Mammary epithelial cell (primary cell): Measurements from ENCODE around the gene SEMA4D.

ENCODE experiments used
- EZH2 ChIP-seq: IDR thresholded peaks from 2 replicates; pipeline ENCODE4 v1.6.1; 2012; ENCODE audit warnings: low read length, inconsistent platforms, borderline replicate concordance
- TF ChIP-seq, protein P1 (sequence below), 2 donors: IDR thresholded peaks in 1 of 2; conservative IDR thresholded peaks in 1 of 2; 2 replicates each; pipeline ENCODE4 v1.5.1; 2011 to 2012; ENCODE audit warnings: inconsistent platforms in 2 of 2, low read length in 2 of 2, mild to moderate bottlenecking in 2 of 2, control low read depth in 1 of 2, low read depth in 1 of 2; ENCODE audit not compliant: insufficient read depth in 1 of 2; ENCODE audit errors: extremely low read depth in 1 of 2

DNA sequence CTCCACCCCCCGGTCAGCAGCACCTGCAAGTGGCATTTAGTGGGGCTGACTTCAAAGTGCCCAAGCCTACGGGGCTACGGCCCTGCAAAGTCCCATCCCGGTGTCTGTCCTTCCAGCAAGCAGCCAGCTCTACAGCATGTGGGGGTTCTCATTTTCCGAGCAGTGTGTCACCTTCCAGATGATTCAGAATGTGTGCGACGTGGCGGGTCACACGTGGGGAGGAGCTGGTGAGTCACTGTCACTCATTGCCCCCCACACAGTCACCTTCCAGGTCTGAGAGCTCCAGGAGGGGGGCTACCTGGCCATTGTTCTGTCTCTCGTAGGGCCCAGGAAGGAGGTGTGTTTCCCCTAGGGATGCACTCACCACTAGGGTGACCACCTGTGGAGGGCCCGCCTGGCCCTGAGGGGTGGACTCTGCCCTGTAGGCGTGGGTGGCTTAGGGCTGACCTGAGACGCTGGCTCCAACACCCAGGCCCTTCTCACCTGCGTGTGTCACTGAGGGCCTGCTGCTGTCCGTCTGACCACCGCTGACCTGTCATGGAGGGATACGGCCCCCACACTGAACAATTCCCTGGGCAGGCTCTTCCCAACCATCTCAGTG, 70.2 kb downstream of the SEMA4D start:
- TF ChIP-seq, protein P1, sequence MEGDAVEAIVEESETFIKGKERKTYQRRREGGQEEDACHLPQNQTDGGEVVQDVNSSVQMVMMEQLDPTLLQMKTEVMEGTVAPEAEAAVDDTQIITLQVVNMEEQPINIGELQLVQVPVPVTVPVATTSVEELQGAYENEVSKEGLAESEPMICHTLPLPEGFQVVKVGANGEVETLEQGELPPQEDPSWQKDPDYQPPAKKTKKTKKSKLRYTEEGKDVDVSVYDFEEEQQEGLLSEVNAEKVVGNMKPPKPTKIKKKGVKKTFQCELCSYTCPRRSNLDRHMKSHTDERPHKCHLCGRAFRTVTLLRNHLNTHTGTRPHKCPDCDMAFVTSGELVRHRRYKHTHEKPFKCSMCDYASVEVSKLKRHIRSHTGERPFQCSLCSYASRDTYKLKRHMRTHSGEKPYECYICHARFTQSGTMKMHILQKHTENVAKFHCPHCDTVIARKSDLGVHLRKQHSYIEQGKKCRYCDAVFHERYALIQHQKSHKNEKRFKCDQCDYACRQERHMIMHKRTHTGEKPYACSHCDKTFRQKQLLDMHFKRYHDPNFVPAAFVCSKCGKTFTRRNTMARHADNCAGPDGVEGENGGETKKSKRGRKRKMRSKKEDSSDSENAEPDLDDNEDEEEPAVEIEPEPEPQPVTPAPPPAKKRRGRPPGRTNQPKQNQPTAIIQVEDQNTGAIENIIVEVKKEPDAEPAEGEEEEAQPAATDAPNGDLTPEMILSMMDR (conservative IDR thresholded peaks at IDR 0.05 in 1 of 2, IDR thresholded peaks at IDR 0.05 in 1 of 2; ENCODE audit: extremely low read depth in 1 of 2, insufficient read depth in 1 of 2, low read depth in 1 of 2, low read length in 2 of 2): no peak
- no peak for TF ChIP-seq EZH2
